DOHH2 (cell line): ENCODE results near the gene SOX5.

ENCODE experiments used
- EZH2phosphoT487 ChIP-seq: fragments of 200-600 bp; sonication (generic); IDR thresholded peaks from 2 replicates; pipeline ENCODE4 v1.6.1; 2017; ENCODE audit warnings: borderline replicate concordance, mild to moderate bottlenecking, antibody characterized with exemption, low read length, moderate library complexity, mixed read lengths
- TF ChIP-seq, protein P1 (sequence below): fragments of 200-600 bp; sonication (generic); IDR thresholded peaks from one replicate; pipeline ENCODE4 v1.5.1; 2014; ENCODE audit warnings: antibody characterized with exemption, mild to moderate bottlenecking, low read depth, low read length; ENCODE audit not compliant: poor library complexity, severe bottlenecking

- TF ChIP-seq, protein P1, sequence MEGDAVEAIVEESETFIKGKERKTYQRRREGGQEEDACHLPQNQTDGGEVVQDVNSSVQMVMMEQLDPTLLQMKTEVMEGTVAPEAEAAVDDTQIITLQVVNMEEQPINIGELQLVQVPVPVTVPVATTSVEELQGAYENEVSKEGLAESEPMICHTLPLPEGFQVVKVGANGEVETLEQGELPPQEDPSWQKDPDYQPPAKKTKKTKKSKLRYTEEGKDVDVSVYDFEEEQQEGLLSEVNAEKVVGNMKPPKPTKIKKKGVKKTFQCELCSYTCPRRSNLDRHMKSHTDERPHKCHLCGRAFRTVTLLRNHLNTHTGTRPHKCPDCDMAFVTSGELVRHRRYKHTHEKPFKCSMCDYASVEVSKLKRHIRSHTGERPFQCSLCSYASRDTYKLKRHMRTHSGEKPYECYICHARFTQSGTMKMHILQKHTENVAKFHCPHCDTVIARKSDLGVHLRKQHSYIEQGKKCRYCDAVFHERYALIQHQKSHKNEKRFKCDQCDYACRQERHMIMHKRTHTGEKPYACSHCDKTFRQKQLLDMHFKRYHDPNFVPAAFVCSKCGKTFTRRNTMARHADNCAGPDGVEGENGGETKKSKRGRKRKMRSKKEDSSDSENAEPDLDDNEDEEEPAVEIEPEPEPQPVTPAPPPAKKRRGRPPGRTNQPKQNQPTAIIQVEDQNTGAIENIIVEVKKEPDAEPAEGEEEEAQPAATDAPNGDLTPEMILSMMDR: no peak
- TF ChIP-seq EZH2phosphoT487: no peak
Measured at GRCh38 chr12:23543767-23544166, 405.7 kb downstream of the SOX5 start.
